Measurements from ENCODE around the gene RBM26.

DNA sequence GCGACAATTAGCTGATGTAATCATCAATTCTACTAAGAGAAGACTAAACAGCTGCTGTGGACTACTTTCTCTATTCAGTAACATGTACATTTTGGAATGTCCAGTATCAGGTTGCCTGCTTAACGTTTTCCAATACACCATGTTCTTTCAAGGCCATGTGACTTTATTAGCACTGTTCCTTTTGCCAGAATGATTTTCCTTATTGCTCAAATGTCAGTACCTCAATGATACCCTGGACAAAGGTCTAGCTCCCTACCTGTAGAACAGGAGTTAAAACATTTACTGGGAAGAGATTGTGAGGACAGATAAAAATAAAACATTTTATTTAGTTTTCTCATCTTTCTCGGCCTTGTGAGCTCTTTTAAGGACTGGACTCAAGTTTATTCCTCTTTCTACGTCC is 3.8 kb upstream of the RBM26 start:
- TF ChIP-seq, protein P1, sequence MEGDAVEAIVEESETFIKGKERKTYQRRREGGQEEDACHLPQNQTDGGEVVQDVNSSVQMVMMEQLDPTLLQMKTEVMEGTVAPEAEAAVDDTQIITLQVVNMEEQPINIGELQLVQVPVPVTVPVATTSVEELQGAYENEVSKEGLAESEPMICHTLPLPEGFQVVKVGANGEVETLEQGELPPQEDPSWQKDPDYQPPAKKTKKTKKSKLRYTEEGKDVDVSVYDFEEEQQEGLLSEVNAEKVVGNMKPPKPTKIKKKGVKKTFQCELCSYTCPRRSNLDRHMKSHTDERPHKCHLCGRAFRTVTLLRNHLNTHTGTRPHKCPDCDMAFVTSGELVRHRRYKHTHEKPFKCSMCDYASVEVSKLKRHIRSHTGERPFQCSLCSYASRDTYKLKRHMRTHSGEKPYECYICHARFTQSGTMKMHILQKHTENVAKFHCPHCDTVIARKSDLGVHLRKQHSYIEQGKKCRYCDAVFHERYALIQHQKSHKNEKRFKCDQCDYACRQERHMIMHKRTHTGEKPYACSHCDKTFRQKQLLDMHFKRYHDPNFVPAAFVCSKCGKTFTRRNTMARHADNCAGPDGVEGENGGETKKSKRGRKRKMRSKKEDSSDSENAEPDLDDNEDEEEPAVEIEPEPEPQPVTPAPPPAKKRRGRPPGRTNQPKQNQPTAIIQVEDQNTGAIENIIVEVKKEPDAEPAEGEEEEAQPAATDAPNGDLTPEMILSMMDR (IDR thresholded peaks at IDR 0.05), result no peak
- no peak for TF ChIP-seq ZFX (IDR thresholded peaks at IDR 0.05; ENCODE audit: borderline replicate concordance)
